ENCODE measurements around the gene ARFGAP1.

DNA sequence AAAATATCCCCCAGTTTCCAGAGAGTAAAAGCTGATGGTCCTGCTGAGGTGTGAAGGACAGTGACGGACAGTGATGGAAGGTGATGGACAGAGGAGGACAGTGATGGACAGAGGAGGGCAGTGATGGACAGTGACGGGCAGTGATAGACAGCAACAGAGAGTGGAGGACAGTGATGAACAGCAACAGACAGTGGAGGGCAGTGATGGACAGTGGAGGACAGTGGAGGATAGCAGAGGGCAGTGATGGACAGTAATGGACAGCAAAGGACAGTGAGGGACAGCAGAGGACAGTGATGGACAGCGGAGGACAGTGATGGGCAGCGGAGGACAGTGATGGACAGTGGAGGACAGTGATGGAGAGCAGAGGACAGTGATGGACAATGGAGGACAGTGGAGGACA lies 15.7 kb upstream of the ARFGAP1 start:
- TF ChIP-seq PPARA (CRISPR knock-in tag; IDR thresholded peaks at IDR 0.05; ENCODE audit: borderline replicate concordance) (no peak), RARB (CRISPR knock-in tag; IDR thresholded peaks at IDR 0.05) (no peak), ESRRG (CRISPR knock-in tag; IDR thresholded peaks at IDR 0.05) (no peak), ZC3H10 (CRISPR knock-in tag; IDR thresholded peaks at IDR 0.05) (no peak), ZFP3 (CRISPR knock-in tag; IDR thresholded peaks at IDR 0.05) (no peak), ZNF8 (CRISPR knock-in tag; IDR thresholded peaks at IDR 0.05) (no peak)
- TF ChIP-seq, protein P1, sequence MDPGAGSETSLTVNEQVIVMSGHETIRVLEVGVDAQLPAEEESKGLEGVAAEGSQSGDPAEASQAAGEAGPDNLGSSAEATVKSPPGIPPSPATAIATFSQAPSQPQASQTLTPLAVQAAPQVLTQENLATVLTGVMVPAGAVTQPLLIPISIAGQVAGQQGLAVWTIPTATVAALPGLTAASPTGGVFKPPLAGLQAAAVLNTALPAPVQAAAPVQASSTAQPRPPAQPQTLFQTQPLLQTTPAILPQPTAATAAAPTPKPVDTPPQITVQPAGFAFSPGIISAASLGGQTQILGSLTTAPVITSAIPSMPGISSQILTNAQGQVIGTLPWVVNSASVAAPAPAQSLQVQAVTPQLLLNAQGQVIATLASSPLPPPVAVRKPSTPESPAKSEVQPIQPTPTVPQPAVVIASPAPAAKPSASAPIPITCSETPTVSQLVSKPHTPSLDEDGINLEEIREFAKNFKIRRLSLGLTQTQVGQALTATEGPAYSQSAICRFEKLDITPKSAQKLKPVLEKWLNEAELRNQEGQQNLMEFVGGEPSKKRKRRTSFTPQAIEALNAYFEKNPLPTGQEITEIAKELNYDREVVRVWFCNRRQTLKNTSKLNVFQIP (CRISPR knock-in tag; IDR thresholded peaks at IDR 0.05; ENCODE audit: borderline replicate concordance, low read depth), result no peak
- TF ChIP-seq, protein P2, sequence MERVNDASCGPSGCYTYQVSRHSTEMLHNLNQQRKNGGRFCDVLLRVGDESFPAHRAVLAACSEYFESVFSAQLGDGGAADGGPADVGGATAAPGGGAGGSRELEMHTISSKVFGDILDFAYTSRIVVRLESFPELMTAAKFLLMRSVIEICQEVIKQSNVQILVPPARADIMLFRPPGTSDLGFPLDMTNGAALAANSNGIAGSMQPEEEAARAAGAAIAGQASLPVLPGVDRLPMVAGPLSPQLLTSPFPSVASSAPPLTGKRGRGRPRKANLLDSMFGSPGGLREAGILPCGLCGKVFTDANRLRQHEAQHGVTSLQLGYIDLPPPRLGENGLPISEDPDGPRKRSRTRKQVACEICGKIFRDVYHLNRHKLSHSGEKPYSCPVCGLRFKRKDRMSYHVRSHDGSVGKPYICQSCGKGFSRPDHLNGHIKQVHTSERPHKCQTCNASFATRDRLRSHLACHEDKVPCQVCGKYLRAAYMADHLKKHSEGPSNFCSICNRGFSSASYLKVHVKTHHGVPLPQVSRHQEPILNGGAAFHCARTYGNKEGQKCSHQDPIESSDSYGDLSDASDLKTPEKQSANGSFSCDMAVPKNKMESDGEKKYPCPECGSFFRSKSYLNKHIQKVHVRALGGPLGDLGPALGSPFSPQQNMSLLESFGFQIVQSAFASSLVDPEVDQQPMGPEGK (CRISPR knock-in tag; IDR thresholded peaks at IDR 0.05; ENCODE audit: borderline replicate concordance), result no peak
